Right renal pelvis (tissue), 4 donors: Measurements from ENCODE around the gene GOLGA5. TPM values are rescaled to one million over a fixed set of nuclear protein-coding genes. Genes with fewer than 3 reads are reported as not detected.
"Not testable (repeated sequence)": the region's sequence is repeated elsewhere in the genome, so short reads cannot be mapped to it uniquely, and the experiment has no call there.

Experiments used
- DNase-seq, 4 donors: peaks; one replicate each; pipeline ENCODE4 v3.0.0-alpha.2; 2013; ENCODE audit warnings: low read depth in 4 of 4, low spot score in 3 of 4, missing footprints in 1 of 4
- polyA plus RNA-seq, 4 donors: library from polyadenylated mRNA; unstranded; fragments of 120-200 nt; gene quantifications; one replicate each; pipeline ENCODE4 v1.2.1, GENCODE V29; 2013; ENCODE audit not compliant: insufficient read length in 4 of 4

Gene GOLGA5
- polyA plus RNA-seq, 4 donors, result 39.7 to 53.0 (median 51.9) TPM

GRCh38 chr14:92775292-92775691 is 18.8 kb upstream of the GOLGA5 start:
- peak in 1 of 4 donors; percentile 20 for DNase-seq

- DNase-seq, result not testable (repeated sequence)
Measured at GRCh38 chr14:92778868-92779565, 15.1 kb upstream of the GOLGA5 start.

GRCh38 chr14:92780444-92781232 is 13.5 kb upstream of the GOLGA5 start:
- DNase-seq, result no peak

- no peak for DNase-seq
Measured at GRCh38 chr14:92781350-92781749, 12.8 kb upstream of the GOLGA5 start.

- peak in 1 of 4 donors; percentile 50 for DNase-seq
Measured at GRCh38 chr14:92783813-92784431, 10.2 kb upstream of the GOLGA5 start.

- no peak for DNase-seq
Measured at GRCh38 chr14:92785667-92786426, 8.3 kb upstream of the GOLGA5 start.

- no peak for DNase-seq
Measured at GRCh38 chr14:92786427-92786756, 7.7 kb upstream of the GOLGA5 start.

GRCh38 chr14:92787554-92787953 is 6.6 kb upstream of the GOLGA5 start:
- no peak for DNase-seq

GRCh38 chr14:92789457-92790089 is 4.5 kb upstream of the GOLGA5 start:
- DNase-seq, result no peak

GRCh38 chr14:92792885-92793284 is 1.2 kb upstream of the GOLGA5 start:
- no peak for DNase-seq

GRCh38 chr14:92794547-92794941 is 439 bp downstream of the GOLGA5 start:
- DNase-seq, result peak in 1 of 4 donors; percentile 13

GRCh38 chr14:92794961-92795360 is 856 bp downstream of the GOLGA5 start:
- no peak for DNase-seq

- DNase-seq, result no peak
Measured at GRCh38 chr14:92797935-92798653, 4.0 kb downstream of the GOLGA5 start.

- DNase-seq, result no peak
Measured at GRCh38 chr14:92798811-92799210, 4.7 kb downstream of the GOLGA5 start.

- no peak for DNase-seq
Measured at GRCh38 chr14:92800012-92800411, 5.9 kb downstream of the GOLGA5 start.

- no peak for DNase-seq
Measured at GRCh38 chr14:92800525-92800924, 6.4 kb downstream of the GOLGA5 start.

- DNase-seq, result no peak
Measured at GRCh38 chr14:92801917-92802316, 7.8 kb downstream of the GOLGA5 start.

GRCh38 chr14:92802678-92803077 is 8.6 kb downstream of the GOLGA5 start:
- no peak for DNase-seq

GRCh38 chr14:92813201-92813600 is 19.1 kb downstream of the GOLGA5 start:
- DNase-seq, result no peak
